A673 (cell line): Measurements from ENCODE around the gene MYL12B. TPM values are rescaled to one million over a fixed set of nuclear protein-coding genes. Genes with fewer than 3 reads are reported as not detected.

Source experiments
- BruUV-seq: library from RNA; stranded (reverse); fragments of 400-500 nt; replicated peaks from 2 replicates; lab custom pipeline; 2021; lab: Mats Ljungman, UMichigan
- CTCF ChIA-PET: fragments of 300-600 bp; sonication (Branson Sonifier 250); formaldehyde crosslinking; loops from one replicate; lab custom pipeline; 2022; ENCODE audit warnings: antibody characterized with exemption; lab: Charles Lee
- POLR2A ChIA-PET: fragments of 300-600 bp; sonication (Branson Sonifier 250); formaldehyde crosslinking; loops from one replicate; lab custom pipeline; 2022; ENCODE audit warnings: antibody characterized with exemption; ENCODE audit not compliant: low non-redundant PET; lab: Charles Lee
- DNase-seq: peaks from one replicate; pipeline ENCODE4 v3.0.0-alpha.2; 2015; ENCODE audit warnings: low spot score
- H3K27ac ChIP-seq: fragments of 200-600 bp; sonication (generic); 2 replicates; pipeline ENCODE4 v1.5.1; 2016; ENCODE audit warnings: mixed run types, low read depth, mild to moderate bottlenecking, mixed read lengths, antibody characterized with exemption, low read length; ENCODE audit not compliant: poor library complexity, severe bottlenecking
- H3K27me3 ChIP-seq: fragments of 200-600 bp; sonication (generic); replicated peaks from 2 replicates; pipeline ENCODE4 v1.6.1; 2017; ENCODE audit warnings: mixed run types, low read depth, mild to moderate bottlenecking, mixed read lengths, antibody characterized with exemption, low read length; ENCODE audit not compliant: insufficient read depth, poor library complexity
- H3K36me3 ChIP-seq: fragments of 200-600 bp; sonication (generic); 2 replicates; pipeline ENCODE4 v1.6.1; 2016; ENCODE audit warnings: mixed run types, mild to moderate bottlenecking, mixed read lengths, antibody characterized with exemption, low read length; ENCODE audit not compliant: insufficient read depth, poor library complexity, severe bottlenecking
- H3K4me1 ChIP-seq: fragments of 200-600 bp; sonication (generic); 2 replicates; pipeline ENCODE4 v1.6.1; 2017; ENCODE audit warnings: mixed run types, mild to moderate bottlenecking, mixed read lengths, antibody characterized with exemption, low read length; ENCODE audit not compliant: insufficient read depth, poor library complexity, severe bottlenecking
- H3K4me3 ChIP-seq: fragments of 200-600 bp; sonication (generic); 2 replicates; pipeline ENCODE4 v1.5.1; 2016; ENCODE audit warnings: low read depth, mixed run types, mild to moderate bottlenecking, mixed read lengths, low read length; ENCODE audit not compliant: poor library complexity, severe bottlenecking
- H3K9me3 ChIP-seq: fragments of 200-600 bp; sonication (generic); 2 replicates; pipeline ENCODE4 v1.6.1; 2016; ENCODE audit warnings: mixed run types, low read depth, mild to moderate bottlenecking, mixed read lengths, antibody characterized with exemption, low read length; ENCODE audit not compliant: poor library complexity, severe bottlenecking
- EZH2 ChIP-seq: fragments of 200-600 bp; sonication (generic); IDR thresholded peaks from 2 replicates; pipeline ENCODE4 v1.6.1; 2017; ENCODE audit warnings: borderline replicate concordance, low read depth, mild to moderate bottlenecking, mixed read lengths, antibody characterized with exemption, low read length; ENCODE audit not compliant: poor library complexity, severe bottlenecking
- intact Hi-C: fragments of 100-400 bp; cut with micrococcal nuclease; formaldehyde crosslinking; loops from one replicate; pipeline ENCODE4 v1.10.0; 2022; ENCODE audit not compliant: unreplicated experiment
- total RNA-seq: library from RNA; stranded (reverse); gene quantifications from 2 replicates; pipeline ENCODE4 v1.2.3, GENCODE V29; 2021
- TF ChIP-seq, protein P1 (sequence below): fragments of 300-800, 200-600 bp; sonication (generic); conservative IDR thresholded peaks from 2 replicates; pipeline ENCODE4 v1.5.1; 2017; ENCODE audit warnings: low read depth, mild to moderate bottlenecking, antibody characterized with exemption, low read length, moderate library complexity, mixed read lengths

The MYL12B gene
- total RNA-seq, 1 experiment from 2014 or later, result 389 TPM

DNA sequence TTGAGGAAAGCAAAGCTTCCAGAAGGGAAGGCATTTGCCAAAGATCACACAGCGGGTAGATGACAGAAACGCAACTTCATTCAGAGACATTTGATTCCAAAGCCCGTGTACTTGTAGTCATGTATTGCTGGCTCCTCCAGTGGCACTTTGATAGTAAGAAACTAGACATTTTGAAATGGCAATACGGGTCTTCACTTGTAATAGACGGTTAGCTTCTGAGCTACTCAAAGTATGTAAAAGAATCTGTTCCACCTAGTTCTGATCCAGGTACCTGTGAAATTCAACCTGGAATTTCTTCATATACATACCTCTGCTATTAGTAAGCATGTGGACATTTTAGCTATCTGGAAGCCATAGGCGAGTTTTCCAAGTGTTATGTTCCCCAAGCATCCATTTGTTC, 40.4 kb upstream of the MYL12B start:
- BruUV-seq, result no TSS peak
- Histone ChIP-seq H3K36me3 (no peaks in the 10 kb centered on the region), H3K4me1 (no peaks in the 10 kb centered on the region), H3K27ac (no peak overlapping the region), H3K4me3 (no peak overlapping the region), H3K9me3 (no peaks in the 10 kb centered on the region), H3K27me3 (no peaks in the 10 kb centered on the region)
- no peak for DNase-seq
- no peak for TF ChIP-seq EZH2
- TF ChIP-seq, protein P1, sequence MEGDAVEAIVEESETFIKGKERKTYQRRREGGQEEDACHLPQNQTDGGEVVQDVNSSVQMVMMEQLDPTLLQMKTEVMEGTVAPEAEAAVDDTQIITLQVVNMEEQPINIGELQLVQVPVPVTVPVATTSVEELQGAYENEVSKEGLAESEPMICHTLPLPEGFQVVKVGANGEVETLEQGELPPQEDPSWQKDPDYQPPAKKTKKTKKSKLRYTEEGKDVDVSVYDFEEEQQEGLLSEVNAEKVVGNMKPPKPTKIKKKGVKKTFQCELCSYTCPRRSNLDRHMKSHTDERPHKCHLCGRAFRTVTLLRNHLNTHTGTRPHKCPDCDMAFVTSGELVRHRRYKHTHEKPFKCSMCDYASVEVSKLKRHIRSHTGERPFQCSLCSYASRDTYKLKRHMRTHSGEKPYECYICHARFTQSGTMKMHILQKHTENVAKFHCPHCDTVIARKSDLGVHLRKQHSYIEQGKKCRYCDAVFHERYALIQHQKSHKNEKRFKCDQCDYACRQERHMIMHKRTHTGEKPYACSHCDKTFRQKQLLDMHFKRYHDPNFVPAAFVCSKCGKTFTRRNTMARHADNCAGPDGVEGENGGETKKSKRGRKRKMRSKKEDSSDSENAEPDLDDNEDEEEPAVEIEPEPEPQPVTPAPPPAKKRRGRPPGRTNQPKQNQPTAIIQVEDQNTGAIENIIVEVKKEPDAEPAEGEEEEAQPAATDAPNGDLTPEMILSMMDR, result no peak
- CTCF ChIA-PET, result no interaction called here
- POLR2A ChIA-PET, result no interaction called here
- intact Hi-C loops, result no loop called here

- no peaks in the 10 kb centered on the region for H3K27me3 ChIP-seq
- H3K27ac ChIP-seq, result no peak overlapping the region
- DNase-seq, result no peak
- no TSS peak for BruUV-seq
- H3K36me3 ChIP-seq, result no peaks in the 10 kb centered on the region
- intact Hi-C loops, result no loop called here
- ChIA-PET POLR2A (interaction anchor here (0.7 kb wide), 1 partner anchor 273 kb away, joined by 3 read pairs; no protein-coding TSS in a partner anchor), CTCF (no interaction called here)
- no peaks in the 10 kb centered on the region for H3K9me3 ChIP-seq
- no peaks in the 10 kb centered on the region for H3K4me1 ChIP-seq
- TF ChIP-seq, protein P1, result no peak
- TF ChIP-seq EZH2, result no peak
- H3K4me3 ChIP-seq, result no peak overlapping the region
These were observed 38.6 kb upstream of the MYL12B start for GRCh38 chr18:3223356-3223755.

GRCh38 chr18:3224223-3224622, 37.7 kb upstream of the MYL12B start:
- BruUV-seq, result no TSS peak
- no peak overlapping the region for H3K27ac ChIP-seq
- intact Hi-C loops, result no loop called here
- H3K4me3 ChIP-seq, result no peak overlapping the region
- H3K9me3 ChIP-seq, result no peaks in the 10 kb centered on the region
- DNase-seq, result no peak
- CTCF ChIA-PET, result no interaction called here
- H3K27me3 ChIP-seq, result no peaks in the 10 kb centered on the region
- POLR2A ChIA-PET, result no interaction called here
- TF ChIP-seq, protein P1, result no peak
- TF ChIP-seq EZH2, result no peak
- no peaks in the 10 kb centered on the region for H3K4me1 ChIP-seq
- no peaks in the 10 kb centered on the region for H3K36me3 ChIP-seq
